NCI-H446 (cell line): ENCODE results near the gene ZNF106.
A peak's percentile ranks its signal among the peaks of the same experiment; 100 is the strongest.

Experiments
- DNase-seq, 2 experiments: peaks; one replicate each; lab custom pipeline; 2025; lab: John Stamatoyannopoulos, UW

The ZNF106 gene

GRCh38 chr15:42405863-42406482 lies 85.0 kb downstream of the ZNF106 start:
- DNase-seq, result no peak

GRCh38 chr15:42404461-42405235 lies 86.3 kb downstream of the ZNF106 start:
- no peak for DNase-seq

GRCh38 chr15:42403389-42403788 lies 87.6 kb downstream of the ZNF106 start:
- no peak for DNase-seq

GRCh38 chr15:42402455-42403205 lies 88.3 kb downstream of the ZNF106 start:
- DNase-seq, result no peak

- DNase-seq, result no peak
Observed at GRCh38 chr15:42401544-42402454, 89.1 kb downstream of the ZNF106 start.

GRCh38 chr15:42395838-42396237 lies 95.1 kb downstream of the ZNF106 start:
- no peak for DNase-seq

GRCh38 chr15:42394106-42394505 lies 96.8 kb downstream of the ZNF106 start:
- no peak for DNase-seq

GRCh38 chr15:42392309-42393024 lies 98.5 kb downstream of the ZNF106 start:
- DNase-seq, result no peak

- no peak for DNase-seq
Observed at GRCh38 chr15:42387603-42388002, 103.3 kb downstream of the ZNF106 start.

- DNase-seq, result no peak
Observed at GRCh38 chr15:42385980-42386700, 104.8 kb downstream of the ZNF106 start.

GRCh38 chr15:42385206-42385979 lies 105.5 kb downstream of the ZNF106 start:
- DNase-seq, result peak; percentile 1 to 4

GRCh38 chr15:42384597-42384996 lies 106.3 kb downstream of the ZNF106 start:
- no peak for DNase-seq

GRCh38 chr15:42378011-42378410 lies 112.9 kb downstream of the ZNF106 start:
- DNase-seq, result no peak

GRCh38 chr15:42375941-42376340 lies 115.0 kb downstream of the ZNF106 start:
- no peak for DNase-seq

GRCh38 chr15:42375252-42375651 lies 115.7 kb downstream of the ZNF106 start:
- DNase-seq, result no peak

GRCh38 chr15:42374810-42375209 lies 116.1 kb downstream of the ZNF106 start:
- DNase-seq, result no peak

- DNase-seq, result no peak
Observed at GRCh38 chr15:42373936-42374335, 117.0 kb downstream of the ZNF106 start.

GRCh38 chr15:42373274-42373673 lies 117.7 kb downstream of the ZNF106 start:
- no peak for DNase-seq

- DNase-seq, result no peak
Observed at GRCh38 chr15:42371096-42371495, 119.8 kb downstream of the ZNF106 start.

- no peak for DNase-seq
Observed at GRCh38 chr15:42368096-42368495, 122.8 kb downstream of the ZNF106 start.
